HEK293 (cell line): ENCODE measurements around the gene RPL10A.

Source experiments
- WT1 ChIP-seq: fragments of 450-650 bp; formaldehyde crosslinking; IDR thresholded peaks from 2 replicates; pipeline ENCODE4 v1.5.1; 2016; ENCODE audit warnings: missing biosample characterization, missing genetic modification characterization
- ZNF660 ChIP-seq: fragments of 450-650 bp; IDR thresholded peaks from 2 replicates; pipeline ENCODE4 v1.5.1; 2018; ENCODE audit warnings: missing biosample characterization, mild to moderate bottlenecking, missing genetic modification characterization

GRCh38 chr6:35497571-35498421 is 29.6 kb downstream of the RPL10A start:
- TF ChIP-seq ZNF660, result no peak
- peak; percentile 38 for TF ChIP-seq WT1
